HL-60 (cell line): ENCODE measurements around the gene PKP4.

ENCODE experiments used
- CTCF ChIP-seq: IDR thresholded peaks from one replicate; pipeline ENCODE4 v1.5.1; 2011; ENCODE audit warnings: low read length, control low read depth, inconsistent platforms; ENCODE audit not compliant: insufficient read depth
- GABPA ChIP-seq: IDR thresholded peaks from 2 replicates; pipeline ENCODE4 v1.6.1; 2012; ENCODE audit warnings: low read depth
- POLR2AphosphoS5 ChIP-seq: IDR thresholded peaks from 2 replicates; pipeline ENCODE4 v1.6.1; 2012; ENCODE audit warnings: low read depth
- REST ChIP-seq: IDR thresholded peaks from 2 replicates; pipeline ENCODE4 v1.6.1; 2012; ENCODE audit warnings: low read depth; ENCODE audit not compliant: insufficient replicate concordance
- SPI1 ChIP-seq: IDR thresholded peaks from 2 replicates; pipeline ENCODE4 v1.6.1; 2012; ENCODE audit warnings: low read depth, mild to moderate bottlenecking, borderline replicate concordance

GRCh38 chr2:158578703-158579330, 122.1 kb downstream of the PKP4 start:
- no peak for TF ChIP-seq CTCF
- no peak for TF ChIP-seq REST
- TF ChIP-seq POLR2AphosphoS5, result no peak
- TF ChIP-seq GABPA, result no peak
- TF ChIP-seq SPI1, result no peak
